Tibial nerve (tissue), 4 donors: ENCODE data around the gene FAM136A. TPM values are rescaled to one million over a fixed set of nuclear protein-coding genes. Genes with fewer than 3 reads are reported as not detected.
A peak's percentile ranks its signal among the peaks of the same experiment; 100 is the strongest.
"Not testable (repeated sequence)": the region's sequence is repeated elsewhere in the genome, so short reads cannot be mapped to it uniquely, and the experiment has no call there.

ENCODE experiments used
- DNase-seq, 2 donors: peaks; one replicate each; pipeline ENCODE4 v3.0.0-alpha.2; 2019; ENCODE audit warnings: low spot score in 2 of 2
- H3K27ac ChIP-seq, 4 donors: fragments of 200-600 bp; sonication (generic) in 3 of 4; one replicate each; pipeline ENCODE4 v1.5.1; 2017 to 2019; ENCODE audit warnings: mild to moderate bottlenecking in 1 of 4
- H3K27me3 ChIP-seq, 2 donors: fragments of 200-600 bp; sonication (generic) in 1 of 2; one replicate each; pipeline versions ENCODE4 v1.5.1 to v1.6.0; 2017 to 2019
- H3K36me3 ChIP-seq, 3 donors: fragments of 200-600 bp; sonication (generic); one replicate each; pipeline ENCODE4 v1.5.1; 2018 to 2019
- H3K4me1 ChIP-seq, 4 donors: fragments of 200-600 bp; sonication (generic) in 3 of 4; one replicate each; pipeline ENCODE4 v1.5.1; 2017 to 2019
- H3K4me3 ChIP-seq, 4 donors: fragments of 200-600 bp; sonication (generic) in 3 of 4; one replicate each; pipeline ENCODE4 v1.5.1; 2017 to 2019; ENCODE audit warnings: mild to moderate bottlenecking in 1 of 4, moderate library complexity in 1 of 4
- H3K9me3 ChIP-seq, 4 donors: fragments of 200-600 bp; sonication (generic) in 3 of 4; one replicate each; pipeline ENCODE4 v1.5.1; 2017 to 2019
- CTCF ChIP-seq, 5 experiments: fragments of 200-600 bp in 3 of 5; fragments of 450-650 bp in 2 of 5; sonication (generic) in 3 of 5; IDR thresholded peaks; one replicate each; pipeline ENCODE4 v1.5.1; 2016 to 2019; ENCODE audit warnings: antibody characterized with exemption in 5 of 5, mild to moderate bottlenecking in 3 of 5, moderate library complexity in 2 of 5
- EP300 ChIP-seq, 2 donors: sonication (generic); formaldehyde crosslinking; IDR thresholded peaks; one replicate each; pipeline ENCODE4 v1.6.1; 2017; ENCODE audit warnings: antibody characterized with exemption in 2 of 2, mild to moderate bottlenecking in 1 of 2
- POLR2A ChIP-seq, 2 donors: fragments of 450-650 bp; IDR thresholded peaks; one replicate each; pipeline ENCODE4 v1.6.1; 2017; ENCODE audit warnings: antibody characterized with exemption in 2 of 2, mild to moderate bottlenecking in 2 of 2, moderate library complexity in 2 of 2
- WGBS, 2 donors: methylation state at CpG; one replicate each; pipeline ENCODE4 v1.1.5; 2018; 5-methylcytosine and 5-hydroxymethylcytosine counted together
- total RNA-seq, 4 donors: library from RNA; depleted of rRNA; stranded (reverse); fragments of >200 nt; gene quantifications; one replicate each; pipeline ENCODE4 v1.1.0, GENCODE V29; 2016

FAM136A gene
- total RNA-seq, 4 donors from 2014 or later = 8.2 to 18.3 (median 13.5) TPM

DNA sequence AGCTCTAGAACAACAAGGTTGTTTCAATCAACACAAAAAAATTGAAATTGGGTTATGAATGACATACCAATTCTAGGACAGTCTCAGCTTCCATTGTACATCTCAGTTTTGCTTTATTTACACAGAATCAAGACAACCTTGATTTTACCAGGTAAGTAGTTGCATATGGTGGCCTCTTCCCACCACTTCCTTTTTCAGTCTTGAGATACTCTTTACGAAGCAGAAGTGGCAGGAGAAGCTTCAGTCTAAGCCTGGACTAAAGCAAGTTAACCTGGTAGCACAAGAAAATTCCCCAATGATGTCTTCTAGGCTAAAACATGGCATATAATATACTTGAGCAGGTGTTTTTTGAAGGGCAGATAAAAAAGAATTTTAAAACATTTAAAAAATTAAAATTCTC is 10.7 kb upstream of the FAM136A start:
- Histone ChIP-seq H3K36me3 (no peaks in the 10 kb centered on the region), H3K4me3 (no peak overlapping the region), H3K27me3 (no peaks in the 10 kb centered on the region), H3K9me3 (no peaks in the 10 kb centered on the region), H3K27ac (no peak overlapping the region), H3K4me1 (no peaks in the 10 kb centered on the region)
- no peak for TF ChIP-seq POLR2A (IDR thresholded peaks at IDR 0.05)
- TF ChIP-seq CTCF (IDR thresholded peaks at IDR 0.05) = no peak
- no peak for TF ChIP-seq EP300 (IDR thresholded peaks at IDR 0.05)
- 56 to 82% methylated on average over 1 of the region's 1 CpG for WGBS, 2 donors
- DNase-seq = no peak

GRCh38 chr2:70310899-70311298 is 9.0 kb upstream of the FAM136A start:
- DNase-seq = no peak
- Histone ChIP-seq H3K9me3 (no peaks in the 10 kb centered on the region), H3K36me3 (no peaks in the 10 kb centered on the region), H3K27ac (no peak overlapping the region), H3K4me1 (no peaks in the 10 kb centered on the region), H3K27me3 (no peaks in the 10 kb centered on the region), H3K4me3 (no peak overlapping the region)
- WGBS, 2 donors = 88 to 90% methylated on average over 3 of the region's 3 CpGs
- TF ChIP-seq EP300 (IDR thresholded peaks at IDR 0.05) = no peak
- TF ChIP-seq POLR2A (IDR thresholded peaks at IDR 0.05) = no peak
- no peak for TF ChIP-seq CTCF (IDR thresholded peaks at IDR 0.05)

DNA sequence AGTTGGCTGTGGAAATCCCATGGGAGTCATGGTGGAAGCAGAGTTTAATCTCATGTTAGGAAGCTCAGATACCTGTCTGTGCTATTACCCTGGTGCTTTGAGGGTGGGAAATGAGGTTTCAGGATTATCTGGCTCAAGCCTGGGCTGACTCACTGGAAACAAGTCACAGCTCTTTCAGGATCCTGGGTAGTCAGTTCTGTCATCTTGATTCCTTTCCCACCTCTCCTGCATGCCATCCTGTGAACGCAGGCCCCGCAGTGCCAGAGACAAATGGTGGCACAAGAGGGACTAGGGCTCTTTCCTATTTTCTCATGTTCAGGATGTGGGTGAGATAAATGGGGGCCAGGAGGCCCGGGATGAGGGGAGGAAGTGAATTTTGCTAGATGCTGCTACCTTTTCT is 3.7 kb upstream of the FAM136A start:
- 79 to 82% methylated on average over 3 of the region's 3 CpGs for WGBS, 2 donors
- TF ChIP-seq CTCF (IDR thresholded peaks at IDR 0.05) = no peak
- no peak for TF ChIP-seq EP300 (IDR thresholded peaks at IDR 0.05)
- TF ChIP-seq POLR2A (IDR thresholded peaks at IDR 0.05) = no peak
- H3K4me1 ChIP-seq = peaks cover 0 to 17% (median 6%) of the 10 kb centered on the region in 4 donors

DNA sequence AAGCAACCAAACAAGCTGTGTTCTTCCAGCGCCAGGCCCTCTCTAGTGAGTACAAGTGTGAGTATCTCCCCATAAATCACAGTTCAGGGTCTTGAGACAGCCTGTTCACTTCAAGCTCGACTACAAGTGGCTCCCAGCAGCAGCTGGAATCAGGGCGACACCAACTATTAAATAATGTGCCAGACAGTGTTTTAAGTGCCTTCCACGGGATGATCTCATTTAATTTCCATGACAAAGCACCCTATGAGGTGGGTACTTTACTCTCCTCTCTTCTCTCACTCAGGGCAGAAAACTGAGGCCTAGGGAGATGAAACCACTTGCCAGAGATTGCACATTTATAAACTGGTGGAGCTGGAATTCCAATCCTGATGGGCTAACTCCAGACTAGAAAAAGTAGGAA is 2.6 kb upstream of the FAM136A start:
- peaks cover 0 to 12% (median 0%) of the 10 kb centered on the region in 3 donors for H3K36me3 ChIP-seq
- no peak overlapping the region for H3K27ac ChIP-seq
- no peaks in the 10 kb centered on the region for H3K9me3 ChIP-seq
- peaks cover 0 to 17% (median 6%) of the 10 kb centered on the region in 4 donors for H3K4me1 ChIP-seq
- DNase-seq = no peak
- H3K4me3 ChIP-seq = no peak overlapping the region
- no peak for TF ChIP-seq EP300 (IDR thresholded peaks at IDR 0.05)
- TF ChIP-seq CTCF (IDR thresholded peaks at IDR 0.05) = no peak
- TF ChIP-seq POLR2A (IDR thresholded peaks at IDR 0.05) = no peak
- WGBS, 2 donors = 56 to 59% methylated on average over 4 of the region's 4 CpGs
- H3K27me3 ChIP-seq = no peaks in the 10 kb centered on the region

More for the DNA sequence above, 3.7 kb upstream of the FAM136A start:
- H3K36me3 ChIP-seq = peaks cover 0 to 2% (median 0%) of the 10 kb centered on the region in 3 donors
- H3K4me3 ChIP-seq = no peak overlapping the region
- DNase-seq = no peak
- H3K9me3 ChIP-seq = no peaks in the 10 kb centered on the region
- no peaks in the 10 kb centered on the region for H3K27me3 ChIP-seq
- no peak overlapping the region for H3K27ac ChIP-seq

GRCh38 chr2:70303186-70303585 is 1.3 kb upstream of the FAM136A start:
- peaks cover 0 to 25% (median 0%) of the 10 kb centered on the region in 3 donors for H3K36me3 ChIP-seq
- DNase-seq = no peak
- 86 to 94% methylated on average over 3 of the region's 3 CpGs for WGBS, 2 donors

DNA sequence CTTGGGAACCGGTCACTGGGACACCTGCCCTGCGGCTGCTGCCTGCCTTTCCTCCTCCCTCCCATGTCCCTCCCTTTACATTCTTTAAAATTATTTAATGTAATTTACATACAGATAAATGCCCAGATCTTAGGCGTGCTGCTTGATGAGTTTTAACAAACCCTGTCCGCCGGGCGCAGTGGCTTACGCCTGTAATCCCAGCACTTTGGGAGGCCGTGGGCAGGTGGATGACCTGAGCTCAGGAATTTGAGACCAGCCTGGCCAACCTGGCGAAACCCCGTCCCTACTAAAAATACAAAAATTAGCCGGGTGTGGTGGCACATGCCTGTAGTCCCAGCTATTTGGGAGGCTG is 304 bp upstream of the FAM136A start:
- H3K4me3 ChIP-seq = peak overlapping the region; percentile 85 to 88 (median 85)
- 50 to 54% methylated on average over 11 of the region's 11 CpGs for WGBS, 2 donors
- not testable (repeated sequence) for DNase-seq, H3K9me3 ChIP-seq, H3K27me3 ChIP-seq
- H3K36me3 ChIP-seq = peaks cover 0 to 33% (median 0%) of the 10 kb centered on the region in 3 donors
- H3K4me1 ChIP-seq = peaks cover 0 to 17% (median 6%) of the 10 kb centered on the region in 4 donors
- peak overlapping the region in 3 of 4 donors; percentile 85 to 90 (median 88) for H3K27ac ChIP-seq

More at GRCh38 chr2:70303186-70303585, 1.3 kb upstream of the FAM136A start:
- Histone ChIP-seq H3K27me3 (no peaks in the 10 kb centered on the region), H3K27ac (no peak overlapping the region), H3K9me3 (no peaks in the 10 kb centered on the region), H3K4me1 (peaks cover 0 to 17% (median 6%) of the 10 kb centered on the region in 4 donors), H3K4me3 (no peak overlapping the region)
- TF ChIP-seq POLR2A (IDR thresholded peaks at IDR 0.05) (no peak), CTCF (IDR thresholded peaks at IDR 0.05) (no peak), EP300 (IDR thresholded peaks at IDR 0.05) (no peak)
